Activated T-helper 17 cell treated with anti-CD3 and anti-CD28 coated beads, Interleukin-2, amount 50 U/mL, for 72 hours (primary cell): Measurements from ENCODE around the gene ZNRD2. TPM values are rescaled to one million over a fixed set of nuclear protein-coding genes. Genes with fewer than 3 reads are reported as not detected.
A peak's percentile ranks its signal among the peaks of the same experiment; 100 is the strongest.

Experiments
- ATAC-seq: fragments of 150-1000 bp; cut with Tn5 transposase; replicated peaks from 2 replicates; pipeline ENCODE4 v1.10.0; 2021; ENCODE audit warnings: mild to moderate bottlenecking, moderate library complexity
- H3K27ac Mint-ChIP-seq: one replicate; pipeline ENCODE4 v1.8.0; 2022; ENCODE audit warnings: mixed read lengths
- H3K27me3 Mint-ChIP-seq: one replicate; pipeline ENCODE4 v1.8.0; 2022; ENCODE audit warnings: mixed read lengths
- H3K36me3 Mint-ChIP-seq: one replicate; pipeline ENCODE4 v1.8.0; 2022; ENCODE audit warnings: low read depth, mild to moderate bottlenecking, mixed read lengths
- H3K4me1 Mint-ChIP-seq: one replicate; pipeline ENCODE4 v1.8.0; 2022; ENCODE audit warnings: mixed read lengths
- H3K4me3 Mint-ChIP-seq: one replicate; pipeline ENCODE4 v1.8.0; 2022; ENCODE audit warnings: mild to moderate bottlenecking, mixed read lengths
- H3K9me3 Mint-ChIP-seq: one replicate; pipeline ENCODE4 v1.8.0; 2022; ENCODE audit warnings: mixed read lengths
- total RNA-seq, 2 donors: library from RNA; stranded (reverse); gene quantifications; one replicate each; pipeline ENCODE4 v1.2.3, GENCODE V29; 2022

ZNRD2 gene
- total RNA-seq, 2 donors from 2014 or later = 30.3 to 49.4 TPM

- peaks cover 96% of the 10 kb centered on the region for H3K36me3 Mint-ChIP-seq
- H3K27me3 Mint-ChIP-seq = no peaks in the 10 kb centered on the region
- peaks cover 16% of the 10 kb centered on the region for H3K4me1 Mint-ChIP-seq
- no peaks in the 10 kb centered on the region for H3K9me3 Mint-ChIP-seq
- peak overlapping the region; percentile 97 for H3K27ac Mint-ChIP-seq
- H3K4me3 Mint-ChIP-seq = peak overlapping the region; percentile 96
- ATAC-seq = no peak
Measured at GRCh38 chr11:65610404-65610803, 40.1 kb downstream of the ZNRD2 start.

DNA sequence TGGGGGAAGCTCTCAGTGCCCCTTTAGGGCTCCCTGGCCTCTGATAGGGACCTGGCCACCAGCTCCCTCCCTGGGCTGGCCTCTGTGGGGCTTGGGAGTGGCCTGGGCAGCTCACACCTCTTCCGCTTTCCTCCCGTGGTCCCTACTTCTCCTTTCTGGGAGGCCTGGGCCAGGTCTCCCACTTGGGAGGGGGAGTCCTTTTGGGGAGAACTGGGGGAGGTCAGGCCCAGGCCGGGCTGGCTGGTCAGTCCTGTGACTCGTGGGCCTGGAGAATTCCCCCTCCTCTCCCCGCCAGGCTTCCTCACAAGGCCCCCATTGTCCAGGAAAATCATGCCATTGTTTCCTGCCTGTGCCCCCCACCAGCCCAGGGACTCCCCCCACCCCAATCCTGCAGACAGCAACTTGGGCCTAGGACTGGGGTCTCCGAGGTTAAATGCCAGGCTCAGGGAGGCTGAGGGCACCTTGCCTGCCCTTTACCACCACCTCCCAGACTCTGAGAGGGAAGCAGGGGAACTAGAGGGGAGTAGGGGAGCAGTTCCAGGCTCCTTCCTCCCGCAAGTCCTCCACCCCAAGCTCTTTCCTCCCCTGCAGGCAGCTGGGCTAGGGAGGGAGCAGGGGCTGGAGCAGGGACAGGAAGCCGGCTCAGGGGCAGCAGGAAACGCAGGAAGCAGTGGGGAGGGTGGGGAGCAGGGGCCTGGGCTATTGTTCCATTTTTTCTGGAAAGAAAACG is 40.9 kb downstream of the ZNRD2 start:
- no peak for ATAC-seq
- H3K4me3 Mint-ChIP-seq = peak overlapping the region; percentile 96
- H3K4me1 Mint-ChIP-seq = peaks cover 16% of the 10 kb centered on the region

GRCh38 chr11:65611758-65612603 is 41.7 kb downstream of the ZNRD2 start:
- no peaks in the 10 kb centered on the region for H3K9me3 Mint-ChIP-seq
- H3K36me3 Mint-ChIP-seq = peaks cover 91% of the 10 kb centered on the region
- H3K4me1 Mint-ChIP-seq = peaks cover 23% of the 10 kb centered on the region
- no peaks in the 10 kb centered on the region for H3K27me3 Mint-ChIP-seq
- H3K4me3 Mint-ChIP-seq = peak overlapping the region; percentile 96
- peak overlapping the region; percentile 97 for H3K27ac Mint-ChIP-seq
- ATAC-seq = no peak

More for the DNA sequence above, 40.9 kb downstream of the ZNRD2 start:
- Mint-ChIP-seq H3K27me3 (no peaks in the 10 kb centered on the region), H3K27ac (peak overlapping the region; percentile 97), H3K9me3 (no peaks in the 10 kb centered on the region), H3K36me3 (peaks cover 91% of the 10 kb centered on the region)

DNA sequence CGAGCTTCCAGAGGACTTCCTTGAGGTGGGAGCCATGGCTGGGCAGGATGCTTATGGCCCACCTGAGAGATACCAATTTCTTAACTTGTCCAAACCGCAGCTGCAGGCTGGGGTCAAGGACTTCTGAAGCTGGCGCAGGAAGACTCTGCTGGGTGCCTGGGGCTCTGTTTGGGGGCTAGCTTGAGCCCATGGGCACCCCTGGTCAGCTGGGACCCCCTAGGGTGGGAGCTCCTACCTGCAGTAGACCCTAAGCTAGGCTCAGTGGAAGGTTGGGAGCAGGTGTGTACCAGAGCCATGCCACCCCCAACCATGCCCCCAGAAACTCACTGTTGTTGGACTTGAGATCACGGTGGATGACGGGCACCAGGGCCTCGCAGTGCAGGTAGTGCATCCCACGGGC is 42.4 kb downstream of the ZNRD2 start:
- peaks cover 23% of the 10 kb centered on the region for H3K4me1 Mint-ChIP-seq
- no peaks in the 10 kb centered on the region for H3K27me3 Mint-ChIP-seq
- H3K27ac Mint-ChIP-seq = peak overlapping the region; percentile 97
- no peaks in the 10 kb centered on the region for H3K9me3 Mint-ChIP-seq
- ATAC-seq = no peak
- H3K36me3 Mint-ChIP-seq = peaks cover 92% of the 10 kb centered on the region
- peak overlapping the region; percentile 96 for H3K4me3 Mint-ChIP-seq

DNA sequence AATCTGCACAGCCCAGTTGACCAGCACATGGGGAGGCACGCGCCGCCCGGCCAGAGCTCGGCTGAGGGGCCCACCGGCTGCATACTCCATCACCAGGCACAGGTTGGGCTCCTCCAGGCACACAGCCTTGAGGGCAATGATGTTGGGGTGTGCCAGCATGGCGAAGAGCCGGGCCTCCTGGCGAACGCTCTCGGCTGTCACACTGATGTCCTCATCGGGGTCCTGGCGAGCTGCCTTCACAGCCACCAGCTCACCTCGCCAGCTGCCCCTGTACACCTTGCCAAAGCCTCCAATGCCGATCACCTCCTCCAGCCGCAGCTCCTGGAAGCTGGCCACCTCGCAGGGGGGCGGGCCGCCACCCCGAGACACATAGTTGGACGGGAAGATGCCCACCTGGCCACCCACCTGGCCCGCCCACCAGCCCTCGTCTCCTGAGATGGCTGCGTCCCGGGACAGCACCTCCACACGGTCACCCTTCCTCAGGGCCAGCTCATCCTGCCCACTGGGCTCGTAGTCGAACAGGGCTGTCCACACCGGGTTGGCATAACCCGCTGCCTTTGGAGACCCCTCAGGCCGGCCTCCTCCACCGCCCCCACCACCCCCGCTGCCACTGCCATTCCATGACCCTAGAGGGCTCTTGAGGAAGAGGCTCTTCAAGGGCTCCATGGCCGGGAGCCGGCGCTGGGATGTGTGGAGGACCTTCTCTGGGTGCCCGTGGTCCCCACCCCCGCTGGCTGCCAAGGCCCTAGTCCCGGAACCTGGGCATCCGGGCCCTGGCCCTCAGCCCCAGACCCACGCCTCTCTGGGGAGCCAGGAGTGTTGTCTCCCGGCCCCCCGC is 43.0 kb downstream of the ZNRD2 start:
- H3K27ac Mint-ChIP-seq = peak overlapping the region; percentile 97

GRCh38 chr11:65615229-65615949 is 45.1 kb downstream of the ZNRD2 start, which contains the start of gene PCNX3:
PCNX3 (plus strand) TSS chr11:65615776; CDS start chr11:65616312, 536 bp downstream.
- H3K36me3 Mint-ChIP-seq = peaks cover 86% of the 10 kb centered on the region
- H3K9me3 Mint-ChIP-seq = no peaks in the 10 kb centered on the region
- H3K27me3 Mint-ChIP-seq = no peaks in the 10 kb centered on the region
- peak; percentile 91 for ATAC-seq
- H3K4me3 Mint-ChIP-seq = peak within 1 kb of the TSS; percentile 96
- peaks cover 18% of the 10 kb centered on the region for H3K4me1 Mint-ChIP-seq
- H3K27ac Mint-ChIP-seq = peak within 1 kb of the TSS; percentile 93

More for the DNA sequence above, 43.0 kb downstream of the ZNRD2 start:
- Mint-ChIP-seq H3K27me3 (no peaks in the 10 kb centered on the region), H3K4me3 (peak overlapping the region; percentile 96), H3K4me1 (peaks cover 23% of the 10 kb centered on the region), H3K9me3 (no peaks in the 10 kb centered on the region), H3K36me3 (peaks cover 90% of the 10 kb centered on the region)
- no peak for ATAC-seq

DNA sequence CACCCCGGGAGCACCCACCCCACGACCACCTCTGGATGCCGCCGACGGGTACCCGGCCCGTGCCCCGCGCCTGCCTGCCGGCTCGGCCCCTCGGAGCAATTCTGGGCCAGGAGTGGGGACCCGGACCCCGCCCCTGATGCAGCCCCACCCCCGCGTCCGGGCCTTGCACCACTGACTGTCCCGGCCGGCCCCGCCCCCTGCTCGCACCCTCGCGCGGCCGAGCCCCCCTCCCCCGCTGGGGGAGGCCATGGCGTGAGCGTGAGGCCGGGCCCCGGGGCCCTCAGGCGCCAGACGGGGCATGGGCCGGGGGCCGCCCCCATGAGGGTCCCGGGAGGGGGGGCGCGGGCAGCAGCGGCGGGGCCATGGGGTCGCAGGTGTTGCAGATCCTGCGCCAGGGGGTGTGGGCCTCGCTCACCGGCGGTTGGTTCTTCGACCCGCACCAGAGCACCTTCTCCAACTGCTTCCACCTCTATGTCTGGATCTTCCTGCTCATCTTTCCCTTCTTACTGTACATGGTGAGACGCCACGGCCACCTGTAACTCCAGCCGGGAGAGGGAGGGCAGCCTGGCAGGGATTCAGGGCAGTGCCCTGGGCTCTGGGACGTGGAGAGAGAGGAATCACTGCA is 45.8 kb downstream of the ZNRD2 start:
- Mint-ChIP-seq H3K27ac (peak overlapping the region; percentile 93), H3K9me3 (no peaks in the 10 kb centered on the region), H3K27me3 (no peaks in the 10 kb centered on the region), H3K36me3 (peaks cover 81% of the 10 kb centered on the region), H3K4me3 (peak overlapping the region; percentile 96), H3K4me1 (peaks cover 15% of the 10 kb centered on the region)
- ATAC-seq = no peak

DNA sequence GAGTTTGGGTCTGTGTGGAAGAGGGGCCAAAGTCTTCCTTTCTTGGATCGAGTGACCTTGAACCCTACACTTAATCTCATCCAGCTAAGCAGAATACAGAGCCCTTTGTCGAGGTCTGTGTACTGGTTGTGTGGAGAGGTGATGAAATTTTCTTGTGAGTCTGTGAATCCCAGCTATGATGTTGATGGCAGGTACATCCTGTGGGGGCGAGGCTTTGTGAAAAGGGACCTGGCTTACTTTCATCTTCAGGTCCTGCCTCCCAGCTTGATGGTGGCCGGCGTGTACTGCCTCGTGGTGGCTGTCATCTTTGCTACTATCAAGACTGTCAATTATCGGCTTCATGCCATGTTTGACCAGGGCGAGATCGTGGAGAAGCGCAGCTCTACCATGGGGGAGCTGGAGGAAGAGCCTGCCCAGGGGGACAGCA is 46.3 kb downstream of the ZNRD2 start:
- no peak for ATAC-seq
- no peaks in the 10 kb centered on the region for H3K27me3 Mint-ChIP-seq
- peak overlapping the region; percentile 93 for H3K27ac Mint-ChIP-seq
- H3K4me1 Mint-ChIP-seq = peaks cover 15% of the 10 kb centered on the region
- H3K9me3 Mint-ChIP-seq = no peaks in the 10 kb centered on the region
- peaks cover 80% of the 10 kb centered on the region for H3K36me3 Mint-ChIP-seq
- peak overlapping the region; percentile 96 for H3K4me3 Mint-ChIP-seq

DNA sequence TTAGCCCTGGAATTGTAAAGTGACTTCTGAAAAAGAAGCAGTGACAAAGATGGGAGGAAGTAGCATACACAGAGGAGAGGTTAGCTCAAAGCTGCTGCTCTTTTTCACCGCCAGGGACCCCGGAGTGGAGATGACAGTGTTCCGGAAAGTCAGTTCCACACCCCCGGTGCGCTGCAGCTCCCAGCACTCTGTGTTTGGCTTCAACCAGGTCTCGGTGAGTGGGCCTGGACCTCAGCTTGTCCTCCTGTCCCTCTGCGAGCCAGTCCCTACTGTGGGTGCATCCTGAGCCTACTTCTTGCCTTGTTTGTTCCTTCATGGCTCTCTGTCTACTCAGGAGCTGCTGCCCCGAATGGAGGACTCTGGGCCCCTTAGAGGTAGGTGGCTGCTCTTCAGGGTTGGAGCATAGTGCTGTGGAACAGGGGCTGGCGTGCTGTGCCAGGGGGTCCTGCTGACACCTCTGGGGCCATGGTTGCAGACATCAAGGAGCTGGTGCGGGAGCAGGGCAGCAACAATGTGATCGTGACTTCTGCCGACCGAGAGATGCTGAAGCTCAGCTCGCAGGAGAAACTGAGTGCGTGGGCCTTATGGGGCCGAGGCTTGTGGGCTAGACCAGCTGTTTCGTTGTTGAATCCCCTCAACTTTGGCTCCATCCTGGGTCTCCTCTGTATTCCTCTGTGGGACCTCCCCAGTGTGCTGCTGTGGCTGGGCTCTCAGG is 47.0 kb downstream of the ZNRD2 start:
- no peaks in the 10 kb centered on the region for H3K9me3 Mint-ChIP-seq
- peaks cover 80% of the 10 kb centered on the region for H3K36me3 Mint-ChIP-seq
- no peaks in the 10 kb centered on the region for H3K27me3 Mint-ChIP-seq
- H3K4me1 Mint-ChIP-seq = peaks cover 11% of the 10 kb centered on the region
- H3K27ac Mint-ChIP-seq = peak overlapping the region; percentile 93
- ATAC-seq = no peak
- H3K4me3 Mint-ChIP-seq = peak overlapping the region; percentile 96

DNA sequence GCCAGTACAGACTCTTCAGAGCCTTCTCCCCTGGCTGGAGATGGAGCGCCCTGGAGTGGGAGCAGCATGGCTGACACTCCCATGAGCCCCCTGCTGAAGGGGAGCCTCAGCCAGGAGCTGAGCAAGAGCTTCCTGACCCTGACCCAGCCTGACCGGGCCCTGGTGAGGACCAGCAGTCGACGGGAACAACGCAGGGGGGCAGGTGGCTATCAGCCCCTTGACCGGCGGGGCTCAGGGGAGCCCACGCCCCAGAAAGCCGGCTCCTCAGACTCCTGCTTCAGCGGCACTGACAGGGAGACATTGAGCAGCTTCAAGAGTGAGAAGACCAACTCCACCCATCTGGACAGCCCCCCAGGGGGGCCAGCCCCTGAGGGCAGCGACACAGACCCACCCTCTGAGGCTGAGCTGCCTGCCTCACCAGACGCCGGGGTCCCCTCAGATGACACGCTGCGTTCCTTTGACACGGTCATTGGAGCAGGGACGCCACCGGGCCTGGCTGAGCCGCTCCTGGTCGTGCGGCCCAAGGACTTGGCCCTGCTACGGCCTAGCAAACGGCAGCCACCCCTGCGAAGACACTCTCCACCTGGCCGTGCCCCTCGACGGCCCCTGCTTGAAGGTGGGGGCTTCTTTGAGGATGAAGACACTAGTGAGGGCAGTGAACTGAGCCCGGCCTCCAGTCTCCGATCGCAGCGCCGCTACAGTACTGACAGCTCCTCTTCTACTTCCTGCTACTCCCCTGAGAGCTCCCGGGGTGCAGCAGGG is 47.9 kb downstream of the ZNRD2 start:
- Mint-ChIP-seq H3K4me1 (peaks cover 8% of the 10 kb centered on the region), H3K9me3 (no peaks in the 10 kb centered on the region)

GRCh38 chr11:65618763-65619162 is 48.5 kb downstream of the ZNRD2 start:
- no peaks in the 10 kb centered on the region for H3K27me3 Mint-ChIP-seq
- H3K4me1 Mint-ChIP-seq = peaks cover 8% of the 10 kb centered on the region
- H3K27ac Mint-ChIP-seq = no peak overlapping the region
- ATAC-seq = no peak
- H3K36me3 Mint-ChIP-seq = peaks cover 79% of the 10 kb centered on the region
- no peaks in the 10 kb centered on the region for H3K9me3 Mint-ChIP-seq
- no peak overlapping the region for H3K4me3 Mint-ChIP-seq

More for the DNA sequence above, 47.9 kb downstream of the ZNRD2 start:
- no peak for ATAC-seq
- Mint-ChIP-seq H3K27me3 (no peaks in the 10 kb centered on the region), H3K36me3 (peaks cover 80% of the 10 kb centered on the region), H3K4me3 (peak overlapping the region; percentile 96), H3K27ac (no peak overlapping the region)

GRCh38 chr11:65619281-65619928 is 49.1 kb downstream of the ZNRD2 start:
- Mint-ChIP-seq H3K4me3 (no peak overlapping the region), H3K27ac (no peak overlapping the region), H3K9me3 (no peaks in the 10 kb centered on the region), H3K36me3 (peaks cover 77% of the 10 kb centered on the region), H3K27me3 (no peaks in the 10 kb centered on the region), H3K4me1 (peaks cover 8% of the 10 kb centered on the region)
- no peak for ATAC-seq
